ENCODE results near the gene NEO1.
"Not testable (repeated sequence)": the region's sequence is repeated elsewhere in the genome, so short reads cannot be mapped to it uniquely, and the experiment has no call there.

NEO1 gene

GRCh38 chr15:73165435-73165834 is 113.2 kb downstream of the NEO1 start:
- 85% methylated on average over 3 of the region's 3 CpGs for whole genome bisulfite sequencing

GRCh38 chr15:73165844-73166243 is 113.6 kb downstream of the NEO1 start:
- Histone ChIP-seq H2AFZ (ENCODE audit: low read depth, low read length) (no peak overlapping the region), H3K4ac (ENCODE audit: low read depth in 1 of 2, low read length in 2 of 2) (no peak overlapping the region), H3K23ac (ENCODE audit: low read length in 2 of 2) (no peak overlapping the region), H4K91ac (ENCODE audit: low read length) (no peak overlapping the region), H2BK12ac (ENCODE audit: low read length in 2 of 2) (peak overlapping the region in 1 of 2 experiments; percentile 56), H3K9ac (ENCODE audit: low read length) (no peak overlapping the region), H2BK15ac (ENCODE audit: low read depth, poor library complexity, severe bottlenecking) (no peak overlapping the region), H4K8ac (ENCODE audit: low read length) (no peak overlapping the region), H3K36me3 (ENCODE audit: control insufficient read depth in 1 of 2, insufficient read depth in 2 of 2, low read depth in 1 of 2, low read length in 2 of 2) (peaks cover 5 to 12% of the 10 kb centered on the region in 2 experiments), H2BK120ac (ENCODE audit: low read depth, low read length) (no peak overlapping the region), H2AK5ac (ENCODE audit: low read length, severe bottlenecking) (no peak overlapping the region), H3K9me3 (ENCODE audit: control insufficient read depth, low read length) (peaks cover 19% of the 10 kb centered on the region), H3K27ac (ENCODE audit: low read length, poor library complexity, severe bottlenecking) (no peak overlapping the region), H3K79me1 (replicated peaks; ENCODE audit: low read length, poor library complexity, severe bottlenecking) (peaks cover 18% of the 10 kb centered on the region), H3K14ac (ENCODE audit: low read length in 2 of 2) (no peak overlapping the region), H2BK5ac (ENCODE audit: low read depth, low read length, poor library complexity, severe bottlenecking) (no peak overlapping the region), H3K4me3 (ENCODE audit: insufficient read depth in 1 of 2, low read depth in 1 of 2, low read length in 2 of 2) (no peak overlapping the region), H3K4me2 (ENCODE audit: low read length, poor library complexity, severe bottlenecking) (no peak overlapping the region), H3K4me1 (ENCODE audit: control insufficient read depth, insufficient read depth, low read depth, low read length) (no peaks in the 10 kb centered on the region), H3K27me3 (ENCODE audit: control insufficient read depth in 1 of 2, insufficient read depth in 1 of 2, low read length in 2 of 2) (no peaks in the 10 kb centered on the region), H3K18ac (ENCODE audit: low read depth in 1 of 2, low read length in 2 of 2) (no peak overlapping the region)
- DNase-seq: no peak
- WGBS: 100% methylated on average over 3 of the region's 4 CpGs

More at GRCh38 chr15:73165435-73165834, 113.2 kb downstream of the NEO1 start:
- Histone ChIP-seq H2BK12ac (ENCODE audit: low read length in 2 of 2) (peak overlapping the region in 1 of 2 experiments; percentile 56), H4K91ac (ENCODE audit: low read length) (no peak overlapping the region), H2BK15ac (ENCODE audit: low read depth, poor library complexity, severe bottlenecking) (no peak overlapping the region), H3K27ac (ENCODE audit: low read length, poor library complexity, severe bottlenecking) (no peak overlapping the region), H3K36me3 (ENCODE audit: control insufficient read depth in 1 of 2, insufficient read depth in 2 of 2, low read depth in 1 of 2, low read length in 2 of 2) (peaks cover 5 to 12% of the 10 kb centered on the region in 2 experiments), H3K27me3 (ENCODE audit: control insufficient read depth in 1 of 2, insufficient read depth in 1 of 2, low read length in 2 of 2) (no peaks in the 10 kb centered on the region), H3K9me3 (ENCODE audit: control insufficient read depth, low read length) (peaks cover 19% of the 10 kb centered on the region), H4K8ac (ENCODE audit: low read length) (no peak overlapping the region), H2BK120ac (ENCODE audit: low read depth, low read length) (no peak overlapping the region), H3K4ac (ENCODE audit: low read depth in 1 of 2, low read length in 2 of 2) (no peak overlapping the region), H3K18ac (ENCODE audit: low read depth in 1 of 2, low read length in 2 of 2) (no peak overlapping the region), H2AFZ (ENCODE audit: low read depth, low read length) (no peak overlapping the region), H3K79me1 (replicated peaks; ENCODE audit: low read length, poor library complexity, severe bottlenecking) (peaks cover 20% of the 10 kb centered on the region), H3K4me2 (ENCODE audit: low read length, poor library complexity, severe bottlenecking) (no peak overlapping the region), H2AK5ac (ENCODE audit: low read length, severe bottlenecking) (no peak overlapping the region), H3K4me3 (ENCODE audit: insufficient read depth in 1 of 2, low read depth in 1 of 2, low read length in 2 of 2) (no peak overlapping the region), H3K14ac (ENCODE audit: low read length in 2 of 2) (no peak overlapping the region), H2BK5ac (ENCODE audit: low read depth, low read length, poor library complexity, severe bottlenecking) (no peak overlapping the region), H3K9ac (ENCODE audit: low read length) (no peak overlapping the region), H3K23ac (ENCODE audit: low read length in 2 of 2) (no peak overlapping the region), H3K4me1 (ENCODE audit: control insufficient read depth, insufficient read depth, low read depth, low read length) (no peaks in the 10 kb centered on the region)
- no peak for DNase-seq

GRCh38 chr15:73166711-73167110 is 114.4 kb downstream of the NEO1 start:
- H2AFZ ChIP-seq (ENCODE audit: low read depth, low read length); H3K4me2 ChIP-seq (ENCODE audit: low read length, poor library complexity, severe bottlenecking); H3K14ac ChIP-seq (ENCODE audit: low read length in 2 of 2); H3K23ac ChIP-seq (ENCODE audit: low read length in 2 of 2); H2AK5ac ChIP-seq (ENCODE audit: low read length, severe bottlenecking); H2BK12ac ChIP-seq (ENCODE audit: low read length in 2 of 2); H2BK5ac ChIP-seq (ENCODE audit: low read depth, low read length, poor library complexity, severe bottlenecking); H3K27ac ChIP-seq (ENCODE audit: low read length, poor library complexity, severe bottlenecking); H3K4me1 ChIP-seq (ENCODE audit: control insufficient read depth, insufficient read depth, low read depth, low read length); H3K18ac ChIP-seq (ENCODE audit: low read depth in 1 of 2, low read length in 2 of 2); H3K9ac ChIP-seq (ENCODE audit: low read length); DNase-seq; H2BK120ac ChIP-seq (ENCODE audit: low read depth, low read length); H3K4ac ChIP-seq (ENCODE audit: low read depth in 1 of 2, low read length in 2 of 2); H4K8ac ChIP-seq (ENCODE audit: low read length); H4K91ac ChIP-seq (ENCODE audit: low read length); H3K27me3 ChIP-seq (ENCODE audit: control insufficient read depth in 1 of 2, insufficient read depth in 1 of 2, low read length in 2 of 2); H2BK15ac ChIP-seq (ENCODE audit: low read depth, poor library complexity, severe bottlenecking): not testable (repeated sequence)
- Histone ChIP-seq H3K4me3 (ENCODE audit: insufficient read depth in 1 of 2, low read depth in 1 of 2, low read length in 2 of 2) (peak overlapping the region in 1 of 2 experiments; percentile 6), H3K36me3 (ENCODE audit: control insufficient read depth in 1 of 2, insufficient read depth in 2 of 2, low read depth in 1 of 2, low read length in 2 of 2) (peaks cover 5 to 12% of the 10 kb centered on the region in 2 experiments), H3K9me3 (ENCODE audit: control insufficient read depth, low read length) (peaks cover 19% of the 10 kb centered on the region), H3K79me1 (replicated peaks; ENCODE audit: low read length, poor library complexity, severe bottlenecking) (peaks cover 21% of the 10 kb centered on the region)
- no CpG with 5 or more reads among the region's 1 CpG for WGBS

- Histone ChIP-seq H3K18ac (ENCODE audit: low read depth in 1 of 2, low read length in 2 of 2) (no peak overlapping the region), H3K4me3 (ENCODE audit: insufficient read depth in 1 of 2, low read depth in 1 of 2, low read length in 2 of 2) (no peak overlapping the region), H2AFZ (ENCODE audit: low read depth, low read length) (no peak overlapping the region), H3K9ac (ENCODE audit: low read length) (no peak overlapping the region), H3K14ac (ENCODE audit: low read length in 2 of 2) (no peak overlapping the region), H3K36me3 (ENCODE audit: control insufficient read depth in 1 of 2, insufficient read depth in 2 of 2, low read depth in 1 of 2, low read length in 2 of 2) (peaks cover 5 to 12% of the 10 kb centered on the region in 2 experiments), H3K4me2 (ENCODE audit: low read length, poor library complexity, severe bottlenecking) (no peak overlapping the region), H3K27ac (ENCODE audit: low read length, poor library complexity, severe bottlenecking) (no peak overlapping the region), H2BK12ac (ENCODE audit: low read length in 2 of 2) (no peak overlapping the region), H3K9me3 (ENCODE audit: control insufficient read depth, low read length) (peaks cover 19% of the 10 kb centered on the region), H3K23ac (ENCODE audit: low read length in 2 of 2) (no peak overlapping the region), H4K91ac (ENCODE audit: low read length) (no peak overlapping the region), H3K27me3 (ENCODE audit: control insufficient read depth in 1 of 2, insufficient read depth in 1 of 2, low read length in 2 of 2) (no peaks in the 10 kb centered on the region), H3K79me1 (replicated peaks; ENCODE audit: low read length, poor library complexity, severe bottlenecking) (peaks cover 13% of the 10 kb centered on the region), H2BK5ac (ENCODE audit: low read depth, low read length, poor library complexity, severe bottlenecking) (no peak overlapping the region), H2AK5ac (ENCODE audit: low read length, severe bottlenecking) (no peak overlapping the region), H3K4me1 (ENCODE audit: control insufficient read depth, insufficient read depth, low read depth, low read length) (no peaks in the 10 kb centered on the region), H3K4ac (ENCODE audit: low read depth in 1 of 2, low read length in 2 of 2) (no peak overlapping the region), H2BK15ac (ENCODE audit: low read depth, poor library complexity, severe bottlenecking) (no peak overlapping the region), H2BK120ac (ENCODE audit: low read depth, low read length) (no peak overlapping the region), H4K8ac (ENCODE audit: low read length) (no peak overlapping the region)
- WGBS: 93% methylated on average over 3 of the region's 3 CpGs
- DNase-seq: no peak
These were observed 116.2 kb downstream of the NEO1 start for GRCh38 chr15:73168487-73168886.
